Head of caudate nucleus (tissue), 42 donors: Measurements from ENCODE around the gene SMARCAL1.

ENCODE experiments used
- DNase-seq, 42 donors: peaks; one replicate each; pipeline versions ENCODE4 v3.0.0 to v3.0.0-alpha.2; 2020 to 2021; ENCODE audit warnings: mixed read lengths in 7 of 42
- intact Hi-C: fragments of 100-400 bp; cut with DNase I; formaldehyde crosslinking; loops from one replicate; pipeline ENCODE4 v1.15.0; 2022

SMARCAL1 gene

DNA sequence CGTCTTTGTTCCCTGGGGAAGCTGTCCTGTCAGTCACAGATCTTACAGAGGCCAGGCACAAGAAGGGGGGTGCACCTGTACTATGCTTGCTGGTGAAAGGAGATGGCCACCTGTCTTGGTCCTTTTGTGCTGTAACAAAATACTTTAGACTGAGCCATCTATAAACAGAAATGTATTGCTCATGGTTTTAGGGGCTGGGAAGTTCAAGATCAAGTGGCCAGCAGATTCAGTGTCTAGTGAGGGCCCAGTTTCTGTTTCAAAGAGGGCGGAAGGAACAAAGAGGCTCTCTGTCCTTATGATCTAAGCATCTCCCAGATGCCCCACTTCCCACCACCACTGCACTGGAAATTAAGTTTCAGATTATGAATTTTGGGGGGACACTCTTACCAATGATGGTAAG, 50.9 kb downstream of the SMARCAL1 start:
- DNase-seq: no peak
- intact Hi-C loops: no loop called here

DNA sequence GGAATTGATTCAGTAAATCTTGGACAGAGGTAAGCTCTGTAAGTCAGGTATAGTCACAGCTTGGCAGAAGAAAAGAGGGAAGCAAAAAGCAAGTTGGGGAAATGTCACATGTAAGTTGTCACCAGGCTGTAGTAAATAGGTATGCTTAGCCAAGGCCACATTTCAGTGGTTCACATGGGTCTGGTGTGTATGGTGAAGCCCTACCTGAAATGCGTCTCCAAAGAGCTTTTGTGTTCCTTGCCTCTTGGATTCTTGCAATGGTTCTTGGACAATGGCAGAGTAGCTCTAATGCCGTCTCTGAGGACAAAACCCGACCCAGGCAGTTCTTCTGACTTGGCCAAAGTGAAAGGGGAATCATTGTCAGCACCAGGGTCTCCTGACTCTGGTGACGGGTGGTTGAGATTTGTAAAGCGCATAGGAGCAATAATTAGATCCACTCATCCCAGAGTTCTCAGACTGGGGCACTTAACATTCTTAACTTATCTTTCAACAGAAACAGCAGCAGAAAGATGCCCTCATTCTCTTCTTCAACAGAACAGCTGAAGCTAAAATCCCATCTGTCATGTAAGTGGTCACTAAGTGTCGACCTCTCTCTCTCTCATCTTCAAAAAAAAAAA, 51.9 kb downstream of the SMARCAL1 start:
- DNase-seq: no peak
- intact Hi-C loops: no loop called here

DNA sequence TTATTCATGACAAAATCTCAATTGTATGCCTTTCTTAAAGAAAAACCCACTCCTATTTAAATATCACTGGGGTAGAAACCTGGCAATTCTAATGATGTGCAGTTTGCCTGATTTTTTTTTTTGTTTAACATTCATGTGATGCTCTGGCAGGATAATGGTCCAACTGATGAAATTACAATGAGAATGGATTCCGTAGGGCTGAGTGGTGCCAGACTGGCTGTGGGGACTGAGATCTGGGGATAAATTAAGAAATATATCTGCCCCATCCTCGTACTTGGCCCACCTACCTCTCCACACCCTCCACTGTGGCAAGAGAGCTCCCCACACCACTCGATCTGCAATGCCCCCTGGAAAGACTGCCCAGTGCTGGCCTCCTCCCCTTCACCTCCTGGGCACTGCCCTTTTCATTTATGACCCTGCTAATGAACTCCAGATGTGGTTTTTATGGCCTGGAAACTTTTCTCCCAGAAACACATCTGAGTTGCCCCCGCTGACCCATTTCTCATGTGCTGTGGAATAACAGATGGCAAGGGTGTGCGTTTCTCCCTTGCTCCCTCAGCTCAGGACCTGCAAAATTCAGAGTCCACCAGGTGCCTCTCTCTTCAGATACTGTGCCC, 53.4 kb downstream of the SMARCAL1 start:
- intact Hi-C loops: no loop called here
- no peak for DNase-seq

DNA sequence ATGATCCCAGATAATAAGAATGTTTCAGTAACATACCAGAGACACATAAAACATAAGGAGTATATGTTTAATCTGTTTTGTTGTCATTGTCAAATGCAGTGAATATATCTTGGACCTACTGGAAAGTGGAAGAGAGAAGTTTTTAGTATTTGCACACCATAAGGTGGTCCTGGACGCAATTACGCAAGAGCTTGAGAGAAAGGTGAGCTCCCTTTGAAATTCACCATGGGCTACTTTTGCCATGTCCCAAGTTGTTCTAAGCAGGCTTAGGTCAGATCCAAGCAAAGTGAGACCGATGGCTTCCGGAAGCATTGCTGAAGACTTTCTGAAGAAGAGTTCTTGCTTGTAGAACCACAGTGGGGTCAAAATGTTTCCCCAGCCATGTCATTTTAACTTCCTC, 55.6 kb downstream of the SMARCAL1 start:
- intact Hi-C loops: no loop called here

DNA sequence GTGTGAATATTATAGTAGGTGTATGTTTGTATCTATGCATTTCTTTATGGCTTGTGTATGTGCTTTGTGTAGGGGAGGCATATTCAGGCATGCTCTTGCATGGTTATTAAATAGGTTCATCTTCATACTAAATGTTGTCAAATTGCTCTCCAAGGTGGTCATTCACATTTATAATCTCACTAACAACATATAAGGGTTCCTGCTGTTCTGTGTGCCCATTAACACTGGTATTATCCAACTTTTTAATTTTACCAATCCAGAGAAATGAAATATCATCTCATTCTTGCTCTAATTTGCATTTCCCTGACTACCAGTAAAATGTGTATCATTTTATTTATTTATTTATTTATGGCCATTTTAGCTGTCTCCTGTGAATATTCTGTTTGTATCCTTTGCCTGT, 57.4 kb downstream of the SMARCAL1 start:
- no peak for DNase-seq
- intact Hi-C loops: no loop called here

More for the DNA sequence above, 55.6 kb downstream of the SMARCAL1 start:
- DNase-seq: no peak

DNA sequence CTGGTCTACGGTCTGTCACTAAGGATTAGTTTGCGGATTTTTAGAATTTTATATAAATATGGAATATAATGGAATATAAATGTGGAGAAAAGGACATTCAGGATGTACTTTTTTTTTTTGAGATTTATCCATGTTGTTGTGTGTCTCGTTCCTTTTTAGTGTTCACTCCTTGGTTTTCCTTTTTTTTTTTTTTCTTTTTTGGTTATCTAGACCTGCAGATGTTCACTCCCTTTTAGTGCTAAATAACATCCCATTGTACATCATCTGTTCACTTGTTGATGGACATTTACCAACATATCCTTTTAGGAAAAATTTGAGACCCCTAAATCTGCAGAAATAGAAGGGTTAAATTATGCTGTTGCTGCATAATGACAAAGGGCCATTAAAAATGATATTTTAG, 60.9 kb downstream of the SMARCAL1 start:
- intact Hi-C loops: no loop called here
- no peak for DNase-seq

DNA sequence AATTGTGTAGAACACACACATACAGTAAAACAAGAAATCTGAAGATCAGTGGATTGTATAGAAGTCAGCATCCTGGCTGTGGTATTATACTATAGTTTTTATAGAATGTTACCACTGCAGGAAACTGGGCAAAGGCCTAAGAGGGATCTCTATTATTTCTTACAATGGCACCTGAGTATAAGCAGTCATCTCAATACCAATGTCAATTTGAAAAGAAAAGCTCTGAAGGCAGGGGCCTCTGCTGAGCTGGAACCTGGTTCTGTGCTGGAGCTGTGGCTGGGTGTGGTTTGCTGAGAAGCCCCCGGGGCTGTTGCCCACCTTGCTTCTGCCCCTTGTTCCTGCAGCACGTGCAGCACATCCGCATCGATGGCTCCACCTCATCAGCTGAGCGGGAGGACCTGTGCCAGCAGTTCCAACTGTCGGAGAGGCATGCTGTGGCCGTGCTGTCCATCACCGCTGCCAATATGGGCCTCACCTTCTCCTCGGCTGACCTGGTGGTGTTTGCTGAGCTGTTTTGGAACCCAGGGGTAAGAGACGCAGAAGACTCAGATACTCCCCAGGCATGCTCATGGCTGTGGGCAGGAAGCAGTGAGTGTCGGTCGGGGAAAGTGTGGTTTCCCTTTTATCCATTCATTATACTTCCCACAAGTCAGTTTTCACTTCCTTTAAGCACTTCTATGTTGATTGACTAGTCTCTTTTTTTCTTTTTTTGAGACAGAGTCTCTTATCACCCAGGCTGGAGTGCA, 62.8 kb downstream of the SMARCAL1 start:
- DNase-seq: no peak

DNA sequence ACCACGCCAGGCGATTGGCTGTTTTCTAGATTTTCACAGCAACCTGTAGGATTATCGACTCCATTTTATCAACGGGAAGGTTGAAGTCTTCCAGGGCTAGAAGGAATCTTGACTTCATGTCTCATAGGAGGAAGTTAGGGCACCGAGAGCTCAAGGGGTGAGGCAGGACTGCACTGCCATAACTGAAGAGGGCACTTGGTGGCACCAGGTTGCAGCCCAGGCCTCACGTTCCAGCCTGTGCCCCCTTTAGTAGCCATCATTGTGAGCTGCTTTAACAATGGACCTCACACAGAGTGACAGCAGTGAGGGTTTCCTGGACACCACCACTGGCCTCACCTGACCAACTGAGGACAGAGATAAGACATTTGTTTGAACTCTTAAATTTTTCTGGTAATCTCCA, 63.5 kb downstream of the SMARCAL1 start:
- intact Hi-C loops: no loop called here
- no peak for DNase-seq

More for the DNA sequence above, 62.8 kb downstream of the SMARCAL1 start:
- intact Hi-C loops: no loop called here

DNA sequence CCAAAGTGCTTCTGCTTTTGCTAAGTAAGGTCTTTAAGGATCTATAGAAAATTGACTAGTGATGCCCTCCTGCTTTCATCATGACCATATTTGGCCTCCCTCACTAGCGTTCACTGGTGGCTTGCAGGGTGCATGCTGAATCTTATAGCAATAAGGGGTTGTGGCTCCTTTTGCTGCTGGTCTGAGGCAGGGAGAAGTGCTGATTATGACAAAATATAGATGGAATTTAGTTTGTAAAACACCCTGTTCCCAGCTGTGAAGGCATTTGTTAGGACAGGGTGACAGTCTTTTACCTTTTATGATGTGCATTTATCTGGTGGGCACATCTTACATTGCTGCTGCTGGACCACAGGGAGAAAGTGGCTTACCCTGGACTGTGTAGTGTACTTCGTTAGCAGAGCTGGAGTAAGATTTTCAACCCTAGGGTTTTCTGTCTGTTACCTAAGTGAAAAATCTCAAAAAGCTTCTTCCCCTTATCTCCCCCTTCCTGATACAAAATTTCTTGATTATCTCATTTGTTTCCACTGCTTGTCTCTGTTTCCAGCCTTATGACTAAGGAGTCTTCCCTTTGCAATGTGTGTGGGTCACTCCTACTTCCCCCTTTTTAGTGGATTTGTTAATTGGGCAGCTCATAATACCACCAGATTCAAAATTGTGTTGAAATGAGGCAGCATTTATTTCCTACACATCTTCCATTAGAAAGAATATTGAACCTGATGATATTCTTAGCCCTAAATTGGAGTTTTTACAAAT, 65.2 kb downstream of the SMARCAL1 start:
- intact Hi-C loops: no loop called here
- DNase-seq: no peak

DNA sequence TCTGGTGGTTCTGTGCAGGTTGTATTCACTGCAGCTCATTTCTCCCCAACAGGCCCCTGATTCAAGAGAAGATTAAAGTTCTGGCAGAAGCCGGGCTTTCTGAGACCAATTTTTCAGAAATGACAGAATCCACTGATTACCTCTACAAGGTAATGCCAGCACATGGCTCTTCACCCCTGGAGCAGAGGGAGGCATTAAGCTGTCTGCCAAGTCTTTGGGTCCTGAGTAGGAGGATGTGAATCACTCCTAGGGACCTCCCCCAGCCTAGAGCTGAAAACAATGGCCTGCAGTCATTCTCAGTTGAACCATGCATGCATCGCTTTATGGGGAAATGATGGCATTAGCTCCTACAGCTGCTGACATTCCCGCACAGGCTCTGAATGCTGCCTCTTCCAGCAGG, 65.9 kb downstream of the SMARCAL1 start:
- intact Hi-C loops: no loop called here
- DNase-seq: peak in 38 of 42 donors; percentile 23 to 91 (median 65)

DNA sequence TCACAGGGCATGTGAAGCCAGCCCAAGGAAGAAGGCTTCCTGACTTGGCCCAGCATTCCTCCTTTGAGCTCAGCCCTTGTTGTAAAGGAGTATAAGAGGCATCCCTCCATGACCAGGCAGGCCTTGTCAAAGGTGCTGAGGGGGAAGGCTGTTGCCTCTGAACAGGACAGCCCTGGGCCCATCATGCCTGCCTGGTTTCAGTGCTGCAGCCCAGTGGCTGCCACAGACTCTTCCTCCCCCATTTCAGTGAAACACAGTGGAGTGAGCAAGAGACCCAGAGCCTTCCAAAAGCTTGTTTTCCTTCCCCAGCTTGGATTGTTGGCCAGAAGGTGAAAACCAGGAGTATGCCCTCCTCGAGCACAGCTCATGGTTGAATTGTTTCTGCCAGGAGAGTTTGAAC, 66.5 kb downstream of the SMARCAL1 start:
- intact Hi-C loops: no loop called here
- DNase-seq: peak in 1 of 42 donors; percentile 36

DNA sequence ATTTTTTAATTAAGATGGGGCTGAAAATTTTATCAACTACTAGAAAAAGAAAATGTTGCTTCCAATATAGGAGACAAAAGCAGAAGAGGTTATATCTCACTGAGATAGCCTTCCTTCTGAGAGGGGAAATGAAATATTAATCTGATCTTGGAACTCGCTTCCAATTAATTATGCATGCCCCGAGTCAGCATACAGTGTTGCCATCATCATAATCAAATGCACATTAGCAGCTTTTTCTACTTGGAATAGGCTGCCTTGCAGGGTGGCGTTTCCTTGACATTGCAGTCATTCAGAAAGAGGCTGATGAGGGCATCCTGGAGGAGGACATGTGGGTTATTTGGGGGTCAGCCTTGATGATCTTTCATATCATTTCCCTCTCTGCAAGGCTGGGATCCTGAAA, 67.9 kb downstream of the SMARCAL1 start:
- intact Hi-C loops: no loop called here
- peak in 2 of 42 donors; percentile 20 to 37 for DNase-seq

DNA sequence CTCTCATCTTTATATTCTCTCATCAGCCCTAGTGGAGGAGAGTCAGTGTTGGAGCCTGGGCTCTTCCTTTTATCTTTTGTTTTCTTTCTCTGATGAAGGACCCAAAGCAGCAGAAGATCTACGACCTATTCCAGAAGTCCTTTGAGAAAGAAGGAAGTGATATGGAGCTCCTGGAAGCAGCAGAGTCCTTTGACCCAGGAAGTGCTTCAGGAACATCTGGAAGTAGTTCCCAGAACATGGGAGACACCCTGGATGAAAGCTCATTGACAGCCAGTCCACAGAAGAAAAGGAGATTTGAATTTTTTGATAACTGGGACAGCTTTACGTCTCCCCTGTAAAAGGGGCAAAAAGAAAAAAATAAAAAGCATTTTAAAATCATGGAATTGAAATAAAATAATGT, 70.4 kb downstream of the SMARCAL1 start:
- DNase-seq: peak in 1 of 42 donors; percentile 17
- intact Hi-C loops: no loop called here

DNA sequence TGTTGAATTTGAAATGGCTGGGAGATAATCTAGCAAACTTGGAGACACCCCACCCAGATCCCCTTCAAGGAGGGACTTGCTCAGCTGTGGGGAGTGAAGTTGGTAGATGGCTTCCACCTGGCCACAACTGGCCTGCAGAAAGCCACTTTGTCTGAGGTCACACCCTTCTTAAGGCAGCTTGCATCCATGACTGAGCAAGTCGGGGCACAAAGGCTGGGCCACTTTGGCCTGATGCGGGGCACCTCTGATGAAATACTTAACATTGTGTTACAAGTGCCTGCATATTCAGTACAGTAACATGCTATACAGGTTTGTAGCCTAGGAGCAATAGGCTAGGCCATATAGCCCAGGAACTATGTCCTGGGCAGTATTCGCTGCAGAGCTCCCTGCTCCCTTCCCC, 73.0 kb downstream of the SMARCAL1 start:
- intact Hi-C loops: no loop called here
- DNase-seq: peak in 1 of 42 donors; percentile 19

DNA sequence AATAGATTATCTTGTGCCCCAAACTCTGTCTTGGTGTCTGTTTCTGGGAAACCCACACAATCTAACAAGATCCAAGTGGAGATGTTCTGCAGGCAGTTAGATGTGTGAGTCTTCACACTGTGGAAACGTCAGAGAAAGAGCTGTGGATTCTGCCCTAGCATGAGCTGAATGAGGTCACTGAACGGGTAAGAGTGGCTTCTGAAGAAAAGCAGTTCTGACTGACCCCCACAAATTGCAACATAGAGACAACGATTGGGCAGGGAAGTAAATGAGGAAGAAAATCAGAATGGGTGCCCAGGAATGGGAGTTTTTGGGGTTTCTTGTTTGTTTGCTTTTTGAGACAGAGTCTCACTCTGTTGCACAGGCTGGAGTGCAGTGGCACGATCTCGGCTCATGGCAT, 73.5 kb downstream of the SMARCAL1 start:
- peak in 1 of 42 donors; percentile 4 for DNase-seq
- intact Hi-C loops: no loop called here

DNA sequence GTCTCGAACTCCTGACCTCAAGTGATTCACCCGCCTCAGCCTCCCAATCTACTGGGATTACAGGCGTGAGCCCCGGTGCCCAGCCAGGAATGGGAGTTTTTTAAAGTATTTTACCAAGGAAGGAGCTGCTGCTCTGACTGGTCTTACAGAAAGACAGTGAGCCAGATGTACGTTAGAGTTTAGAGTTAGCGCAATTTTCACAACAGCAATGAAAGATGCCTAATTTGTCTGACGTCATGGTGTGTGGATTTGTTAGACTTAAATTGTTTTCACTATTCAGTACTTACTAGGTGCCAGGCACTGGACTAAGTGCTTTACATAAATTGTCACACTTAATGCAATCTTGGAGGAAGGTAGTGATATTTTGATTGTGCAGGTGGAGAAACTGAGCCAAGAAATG, 74.0 kb downstream of the SMARCAL1 start:
- no peak for DNase-seq
- intact Hi-C loops: no loop called here

DNA sequence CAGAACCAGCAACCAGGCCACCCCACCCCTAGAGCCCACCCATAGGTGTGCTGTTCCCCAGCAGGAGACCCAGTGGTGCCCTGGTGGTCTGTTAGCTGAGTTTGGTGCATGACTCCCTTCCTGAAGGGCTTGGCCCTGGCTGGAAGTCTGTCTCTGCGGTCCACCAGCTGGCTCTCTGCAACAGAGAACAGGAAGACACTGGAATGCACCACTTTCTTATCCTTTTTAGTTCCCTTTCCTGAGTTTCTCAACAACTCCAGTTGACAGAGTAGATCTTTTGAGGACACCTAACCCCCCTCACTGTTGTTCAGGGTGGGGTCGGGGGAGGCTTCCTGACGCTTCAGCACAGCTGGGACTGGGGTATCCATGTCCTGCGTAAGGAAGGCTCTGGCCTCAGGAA, 74.4 kb downstream of the SMARCAL1 start:
- intact Hi-C loops: no loop called here
- no peak for DNase-seq

DNA sequence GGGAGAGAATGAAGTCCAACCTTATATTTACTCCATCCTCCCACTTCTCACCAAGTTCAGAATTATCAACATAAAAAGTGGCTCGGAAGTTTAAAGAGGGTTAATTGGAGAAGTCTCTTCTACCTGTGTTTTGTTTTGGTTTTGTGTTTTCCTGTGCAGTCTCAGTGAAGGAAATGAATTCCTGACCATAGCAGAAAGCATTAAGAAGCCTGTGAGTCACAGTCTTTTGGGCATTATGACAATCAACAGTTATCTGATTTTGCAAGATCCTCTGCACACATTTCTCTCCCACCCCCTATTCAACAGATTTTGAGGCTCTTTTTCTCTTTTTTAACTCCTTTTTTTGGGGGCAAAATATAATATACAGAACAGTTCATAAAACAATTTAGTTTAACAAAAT, 77.8 kb downstream of the SMARCAL1 start:
- DNase-seq: no peak
- intact Hi-C loops: no loop called here

DNA sequence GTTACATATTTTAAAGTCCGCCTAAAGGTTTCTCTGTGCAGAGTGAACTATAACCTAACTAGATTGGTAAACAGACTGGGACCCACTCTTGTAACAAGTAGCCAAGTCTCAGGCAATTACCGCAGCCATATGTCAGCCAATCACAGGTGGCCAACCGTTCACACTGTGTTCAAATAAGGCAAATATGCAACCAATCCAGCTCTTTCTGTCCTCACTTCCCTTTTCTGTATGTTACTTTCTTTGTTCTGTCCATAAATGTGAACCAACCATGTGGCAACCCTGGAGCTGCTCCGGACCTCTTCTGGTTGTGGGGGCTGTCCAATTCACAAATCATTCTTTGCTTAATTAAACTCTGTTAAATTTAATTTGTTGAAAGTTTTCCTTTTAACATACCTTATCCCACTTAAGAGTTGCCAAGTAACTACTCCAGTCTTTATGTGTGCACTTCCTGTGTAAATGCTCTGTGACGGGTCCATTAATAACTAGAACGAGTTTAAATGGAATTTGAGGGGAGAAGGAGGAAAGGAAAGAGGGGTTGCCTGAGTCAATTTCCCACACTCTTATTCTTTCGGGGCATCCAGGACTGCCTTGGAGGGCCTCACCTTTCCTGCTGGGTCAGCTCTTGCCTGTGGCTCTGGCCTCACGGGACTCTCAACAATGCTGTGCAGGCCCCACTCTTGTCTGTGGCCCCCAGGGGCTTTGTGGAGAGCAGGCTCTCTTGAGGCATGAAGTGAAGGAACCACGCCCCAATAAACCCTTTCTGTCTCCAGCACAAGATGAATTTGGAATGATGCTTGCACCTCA, 79.7 kb downstream of the SMARCAL1 start:
- intact Hi-C loops: no loop called here
- peak in 2 of 42 donors; percentile 33 to 41 for DNase-seq
